ENCODE data around the gene TMEM178B.
A peak's percentile ranks its signal among the peaks of the same experiment; 100 is the strongest.

Gene TMEM178B

DNA sequence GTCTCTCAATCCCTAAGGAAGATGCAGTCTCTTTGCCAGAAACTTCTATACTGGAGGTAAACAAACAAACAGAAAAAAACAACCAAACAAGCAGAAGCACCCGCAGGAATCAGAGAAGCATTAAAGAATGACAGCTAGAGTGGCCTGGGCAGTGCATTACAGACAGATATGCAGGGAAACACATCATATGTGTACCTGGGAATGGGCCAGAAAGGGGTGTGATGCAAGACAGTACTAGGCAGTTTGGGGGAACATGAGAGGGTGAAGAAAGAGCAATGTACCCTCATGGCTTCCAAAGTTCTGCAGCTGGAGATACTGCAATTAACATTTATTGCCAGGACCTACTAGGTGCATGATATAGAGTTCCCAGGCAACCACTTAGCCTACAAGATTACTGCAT lies 177.3 kb downstream of the TMEM178B start:
- TF ChIP-seq, protein P1, sequence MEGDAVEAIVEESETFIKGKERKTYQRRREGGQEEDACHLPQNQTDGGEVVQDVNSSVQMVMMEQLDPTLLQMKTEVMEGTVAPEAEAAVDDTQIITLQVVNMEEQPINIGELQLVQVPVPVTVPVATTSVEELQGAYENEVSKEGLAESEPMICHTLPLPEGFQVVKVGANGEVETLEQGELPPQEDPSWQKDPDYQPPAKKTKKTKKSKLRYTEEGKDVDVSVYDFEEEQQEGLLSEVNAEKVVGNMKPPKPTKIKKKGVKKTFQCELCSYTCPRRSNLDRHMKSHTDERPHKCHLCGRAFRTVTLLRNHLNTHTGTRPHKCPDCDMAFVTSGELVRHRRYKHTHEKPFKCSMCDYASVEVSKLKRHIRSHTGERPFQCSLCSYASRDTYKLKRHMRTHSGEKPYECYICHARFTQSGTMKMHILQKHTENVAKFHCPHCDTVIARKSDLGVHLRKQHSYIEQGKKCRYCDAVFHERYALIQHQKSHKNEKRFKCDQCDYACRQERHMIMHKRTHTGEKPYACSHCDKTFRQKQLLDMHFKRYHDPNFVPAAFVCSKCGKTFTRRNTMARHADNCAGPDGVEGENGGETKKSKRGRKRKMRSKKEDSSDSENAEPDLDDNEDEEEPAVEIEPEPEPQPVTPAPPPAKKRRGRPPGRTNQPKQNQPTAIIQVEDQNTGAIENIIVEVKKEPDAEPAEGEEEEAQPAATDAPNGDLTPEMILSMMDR (IDR thresholded peaks at IDR 0.05; ENCODE audit: low read depth, low read length): no peak
- H3K4me3 ChIP-seq (ENCODE audit: low read depth, low read length): no peak overlapping the region

DNA sequence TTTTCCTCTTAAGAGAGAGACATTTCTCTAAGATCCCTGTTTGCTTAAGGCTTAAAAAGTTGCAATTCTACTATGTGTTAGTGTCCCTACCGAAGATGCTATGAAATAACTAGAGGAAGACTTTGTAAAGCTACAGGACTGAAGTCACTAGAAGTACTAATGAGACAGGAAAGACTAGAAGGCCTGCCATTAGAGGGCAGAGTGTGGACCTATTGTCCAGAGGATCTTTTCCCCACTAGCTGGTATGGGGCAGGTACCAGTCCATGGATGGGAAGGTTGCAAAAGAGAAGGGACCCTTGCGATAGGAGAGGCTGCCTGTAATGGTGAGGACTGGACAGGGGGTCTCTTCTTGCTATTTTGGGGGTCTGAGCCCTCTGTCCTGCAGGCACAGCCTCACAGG lies 178.1 kb downstream of the TMEM178B start:
- TF ChIP-seq, protein P1 (IDR thresholded peaks at IDR 0.05; ENCODE audit: low read depth, low read length): no peak
- no peak overlapping the region for H3K4me3 ChIP-seq (ENCODE audit: low read depth, low read length)

DNA sequence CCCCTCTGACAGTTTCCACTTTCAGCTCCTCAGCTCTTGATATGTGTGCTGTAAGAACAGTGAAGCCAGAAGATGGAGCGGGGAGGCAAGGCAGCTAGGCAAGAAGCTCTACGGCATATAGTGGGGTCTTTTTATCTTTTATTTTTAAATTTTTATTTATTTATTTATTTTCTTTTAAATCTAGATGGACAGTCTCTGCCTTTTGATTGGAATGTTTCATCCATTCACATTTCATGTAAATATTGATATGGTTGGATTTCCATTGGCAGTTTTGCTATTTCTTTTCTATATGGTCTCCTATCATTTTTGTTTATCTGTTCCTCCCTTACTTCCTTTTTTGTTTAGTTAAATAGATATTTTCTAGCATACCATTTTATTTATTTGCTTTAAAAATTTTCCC lies 183.7 kb downstream of the TMEM178B start:
- TF ChIP-seq, protein P1 (IDR thresholded peaks at IDR 0.05; ENCODE audit: low read depth, low read length): no peak
- H3K4me3 ChIP-seq (ENCODE audit: low read depth, low read length): no peak overlapping the region

DNA sequence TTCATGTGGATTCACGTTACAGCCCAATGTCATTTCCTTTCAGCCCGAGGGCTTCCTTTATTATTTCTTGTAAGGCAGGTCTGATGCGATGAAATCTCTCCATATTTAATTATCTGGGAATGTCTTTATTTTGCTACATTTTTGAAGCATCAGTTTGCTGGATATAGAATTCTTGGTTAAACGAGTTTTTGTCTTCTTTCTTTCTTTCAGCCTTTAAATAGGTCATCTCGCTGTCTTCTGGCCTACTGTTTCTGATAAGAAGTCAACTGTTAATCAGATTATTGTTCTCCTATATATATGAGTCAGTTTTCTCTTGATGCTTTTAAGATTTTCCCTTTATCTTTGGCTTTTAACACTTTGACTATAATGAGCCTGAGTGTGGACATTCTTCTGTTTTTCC lies 184.7 kb downstream of the TMEM178B start:
- TF ChIP-seq, protein P1 (IDR thresholded peaks at IDR 0.05; ENCODE audit: low read depth, low read length): no peak
- no peak overlapping the region for H3K4me3 ChIP-seq (ENCODE audit: low read depth, low read length)

DNA sequence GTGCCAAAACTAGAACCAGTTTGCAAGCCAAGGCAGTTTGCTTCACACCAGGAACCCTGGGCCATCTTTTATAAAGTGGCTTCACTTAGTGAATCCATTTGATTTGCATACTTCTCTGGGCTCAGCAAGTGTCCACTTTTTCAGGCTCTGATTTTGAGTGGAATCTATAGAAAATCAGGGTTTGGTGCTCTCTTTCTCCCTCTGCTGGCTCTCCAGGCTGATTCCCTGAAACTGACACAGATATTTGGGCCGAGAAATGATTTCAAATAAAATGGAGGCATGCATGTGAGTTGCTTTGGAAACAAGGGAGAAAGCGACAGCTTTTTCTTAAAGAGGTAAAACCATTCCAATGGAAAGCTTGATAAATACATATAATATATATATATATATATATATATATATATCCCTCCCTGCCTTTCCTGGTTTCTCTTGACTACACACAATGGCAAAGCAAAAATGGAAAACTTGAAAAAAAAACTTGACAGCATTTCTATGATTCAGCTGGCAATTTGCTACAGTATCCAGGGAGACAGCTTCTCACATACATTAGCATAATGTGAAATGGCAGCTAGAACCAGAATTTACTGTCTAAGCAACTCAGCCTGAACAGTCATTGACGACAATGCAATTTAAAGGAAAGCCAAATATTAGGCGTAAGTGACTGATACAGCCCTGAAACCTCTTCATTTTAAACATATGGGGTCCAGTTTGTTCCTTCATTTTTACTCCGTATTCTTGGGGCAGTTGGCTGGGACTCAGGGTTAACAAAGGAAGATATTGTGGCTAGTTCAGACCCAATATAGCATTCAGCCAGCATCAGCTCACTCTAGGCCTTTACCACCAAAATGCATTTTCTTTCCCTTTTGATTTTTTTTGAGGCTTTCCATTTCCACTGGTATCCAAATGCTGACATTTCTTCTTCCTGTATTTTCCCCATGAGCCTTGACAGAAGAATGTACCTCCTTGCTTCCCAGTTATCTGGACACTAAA lies 188.5 kb downstream of the TMEM178B start:
- H3K4me3 ChIP-seq (ENCODE audit: low read depth, low read length): no peak overlapping the region
- TF ChIP-seq, protein P1 (IDR thresholded peaks at IDR 0.05; ENCODE audit: low read depth, low read length): peak; percentile 41; the same call in 1 of the 2 replicates

DNA sequence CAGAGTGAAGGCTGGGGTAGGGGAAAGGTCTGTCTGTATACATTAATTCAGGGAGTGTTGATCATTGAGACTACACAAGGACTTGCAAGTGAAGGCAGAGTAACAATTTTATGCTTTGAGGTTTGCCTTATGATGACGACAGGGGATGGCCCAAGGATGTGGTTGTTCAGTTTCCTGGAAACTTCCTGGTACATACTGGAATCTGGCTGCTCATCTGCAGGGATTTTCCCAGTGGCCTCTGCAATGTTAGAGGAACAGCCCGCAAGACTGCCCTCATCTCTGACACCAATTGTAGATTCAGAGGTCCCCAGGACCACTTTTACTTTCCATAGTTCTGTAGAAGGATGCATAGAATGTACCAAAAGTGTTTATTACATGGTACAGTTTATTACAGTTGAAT lies 189.6 kb downstream of the TMEM178B start:
- no peak overlapping the region for H3K4me3 ChIP-seq (ENCODE audit: low read depth, low read length)
- TF ChIP-seq, protein P1 (IDR thresholded peaks at IDR 0.05; ENCODE audit: low read depth, low read length): no peak

DNA sequence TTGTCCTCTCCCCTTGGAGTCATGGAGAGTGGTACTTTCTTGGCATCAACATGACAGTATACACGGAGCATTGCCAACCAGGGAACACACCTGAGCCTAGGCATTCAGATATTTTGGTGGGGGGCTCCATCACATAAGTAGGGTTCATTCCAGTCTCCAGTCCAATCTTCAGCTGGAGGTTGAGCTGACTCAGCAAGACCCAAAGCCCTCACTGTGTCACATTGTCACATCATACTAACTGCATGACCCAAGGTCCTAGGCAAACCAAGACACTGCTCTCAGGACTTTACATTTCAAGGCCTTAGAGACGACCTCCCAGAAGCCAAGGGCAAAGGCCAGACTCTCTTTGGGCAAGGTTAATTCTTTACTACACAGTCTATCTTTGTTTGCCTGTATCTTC lies 190.1 kb downstream of the TMEM178B start:
- TF ChIP-seq, protein P1 (IDR thresholded peaks at IDR 0.05; ENCODE audit: low read depth, low read length): no peak
- H3K4me3 ChIP-seq (ENCODE audit: low read depth, low read length): no peak overlapping the region
